Hypothalamus (tissue), 51 donors: Measurements from ENCODE around the gene CACNA1D.
"Not testable (repeated sequence)": the region's sequence is repeated elsewhere in the genome, so short reads cannot be mapped to it uniquely, and the experiment has no call there.

Experiments used
- DNase-seq, 51 donors: peaks; one replicate each; lab custom pipeline; 2025; lab: John Stamatoyannopoulos, UW

CACNA1D gene

DNA sequence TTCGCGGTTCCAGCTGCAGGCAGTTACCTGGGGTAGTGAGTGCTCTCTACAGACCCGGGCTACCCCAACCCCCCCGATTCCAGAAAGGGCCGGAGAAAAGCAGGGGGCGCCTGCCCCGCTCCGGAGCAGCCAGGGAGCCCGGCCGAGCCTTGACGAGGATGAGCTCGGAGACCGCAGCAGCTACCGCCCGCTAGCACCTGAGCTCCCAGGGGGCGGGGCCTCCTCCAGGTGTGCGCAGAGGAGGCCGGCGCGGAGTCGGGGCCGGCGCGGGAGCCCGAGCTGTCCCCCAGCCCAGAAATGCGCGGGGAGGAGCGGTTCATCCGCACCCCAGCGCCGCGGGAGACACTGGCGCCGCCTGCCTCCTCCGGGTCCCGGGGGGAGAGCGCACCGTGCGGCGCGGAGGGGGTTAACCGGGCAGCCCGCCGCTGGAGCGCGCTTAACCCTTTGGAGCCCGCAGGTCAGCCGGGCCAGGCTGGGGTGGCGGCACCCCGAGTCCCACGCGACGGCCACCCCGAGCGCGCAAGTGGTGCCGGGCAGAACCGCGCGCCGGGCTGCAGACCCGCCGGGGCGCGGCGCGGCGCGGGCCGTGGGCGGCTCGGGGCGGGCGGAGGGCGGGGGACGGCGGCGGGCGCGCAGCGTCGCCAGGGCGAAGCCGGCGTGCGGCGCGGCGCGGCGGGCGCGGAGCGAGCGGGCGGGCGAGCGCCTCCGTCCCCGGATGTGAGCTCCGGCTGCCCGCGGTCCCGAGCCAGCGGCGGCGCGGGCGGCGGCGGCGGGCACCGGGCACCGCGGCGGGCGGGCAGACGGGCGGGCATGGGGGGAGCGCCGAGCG lies at the start of gene CACNA1D:
TSS of gene CACNA1D (plus strand) at position 649 of the 829 bp plus-strand sequence. CDS start 556 bp downstream, outside the sequence.
- peak in 16 of 51 donors; percentile 13 to 60 (median 40) for DNase-seq

DNA sequence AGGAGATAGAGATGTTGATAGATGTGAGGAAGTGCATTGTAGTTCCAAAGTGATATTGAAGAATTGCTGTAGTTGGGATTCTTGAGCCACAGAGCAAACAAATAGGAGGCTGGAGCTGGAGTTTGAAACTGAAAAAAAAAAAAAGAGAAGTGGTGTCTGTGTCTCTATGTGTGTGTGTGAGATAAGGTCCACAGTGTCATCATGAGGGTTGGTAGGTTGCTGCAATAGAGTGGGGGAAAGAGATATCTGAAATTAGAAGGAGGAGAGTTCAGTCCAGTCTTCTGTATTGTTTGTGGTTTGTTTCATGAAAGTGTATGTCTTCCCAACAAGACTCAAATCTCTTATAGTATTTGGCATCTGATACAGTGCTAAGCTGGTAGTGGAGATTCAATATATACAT lies 37.3 kb upstream of the CACNA1D start:
- no peak for DNase-seq

DNA sequence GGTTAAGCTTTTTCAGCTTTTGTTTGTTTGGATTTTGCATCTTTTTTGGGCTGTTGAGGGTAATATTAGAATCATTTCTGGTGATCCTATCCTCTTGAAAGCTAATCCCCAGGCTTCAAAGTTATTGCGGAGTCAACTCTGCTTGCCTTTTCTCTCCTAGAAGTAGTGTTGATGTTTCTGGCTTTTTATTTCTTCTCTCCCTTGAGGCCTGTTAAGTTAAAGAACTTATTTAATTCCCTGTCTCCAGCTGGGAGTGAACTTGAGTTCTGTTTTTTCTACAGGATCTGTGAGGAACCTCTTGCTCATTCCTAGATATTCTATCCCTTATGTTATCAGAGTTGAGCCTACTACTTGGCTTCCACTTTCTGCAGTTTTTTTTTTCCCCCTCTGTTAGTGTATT lies 34.1 kb upstream of the CACNA1D start:
- DNase-seq = no peak

DNA sequence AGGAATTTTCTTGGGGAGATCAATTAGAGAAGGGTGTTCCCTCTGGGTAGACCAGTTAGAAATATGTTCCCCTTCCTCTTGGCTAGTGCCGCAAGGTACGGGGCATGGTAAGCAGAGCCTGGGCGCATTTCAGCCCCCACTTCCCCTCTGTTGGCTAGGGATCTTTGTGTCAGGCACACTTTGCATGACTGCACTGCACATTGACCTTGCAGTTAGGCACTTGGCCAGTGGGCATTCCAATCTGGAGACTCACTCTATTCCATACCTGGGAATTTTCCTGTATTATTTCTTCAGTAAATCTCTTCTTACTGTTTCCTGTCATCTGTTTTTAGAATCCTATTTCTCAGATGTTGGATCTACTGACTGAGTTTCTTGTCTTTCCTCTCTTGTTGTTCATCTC lies 30.0 kb upstream of the CACNA1D start:
- DNase-seq = peak in 1 of 51 donors; percentile 3

DNA sequence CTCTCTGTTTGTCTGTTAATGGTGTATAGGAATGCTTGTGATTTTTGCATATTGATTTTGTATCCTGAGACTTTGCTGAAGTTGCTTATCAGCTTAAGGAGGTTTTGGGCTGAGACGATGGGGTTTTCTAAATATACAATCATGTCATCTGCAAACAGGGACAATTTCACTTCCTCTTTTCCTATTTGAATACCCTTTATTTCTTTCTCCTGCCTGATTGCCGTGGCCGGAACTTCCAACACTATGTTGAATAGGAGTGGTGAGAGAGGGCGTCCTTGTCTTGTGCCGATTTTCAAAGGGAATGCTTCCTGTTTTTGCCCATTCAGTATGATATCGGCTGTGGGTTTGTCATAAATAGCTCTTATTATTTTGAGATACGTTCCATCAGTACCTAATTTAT lies 24.7 kb upstream of the CACNA1D start:
- not testable (repeated sequence) for DNase-seq

DNA sequence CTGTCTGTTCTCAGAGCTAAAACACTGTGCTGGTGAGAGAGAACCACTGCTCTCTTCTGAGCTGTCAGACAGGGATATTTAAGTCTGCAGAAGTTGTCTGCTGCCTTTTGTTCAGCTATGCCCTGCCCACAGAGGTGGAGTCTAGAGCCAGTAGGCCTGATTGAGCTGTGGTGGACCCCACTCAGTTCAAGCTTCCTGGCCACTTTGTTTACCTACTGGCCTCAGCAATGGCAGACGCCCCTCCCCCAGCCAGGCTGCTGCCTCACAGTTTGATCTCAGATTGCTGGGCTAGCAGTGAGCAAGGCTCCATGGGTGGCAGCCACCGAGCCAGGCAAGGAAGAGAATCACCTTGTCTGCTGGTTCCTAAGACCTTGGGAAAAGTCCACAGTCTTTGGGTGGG lies 21.0 kb upstream of the CACNA1D start:
- DNase-seq = no peak

DNA sequence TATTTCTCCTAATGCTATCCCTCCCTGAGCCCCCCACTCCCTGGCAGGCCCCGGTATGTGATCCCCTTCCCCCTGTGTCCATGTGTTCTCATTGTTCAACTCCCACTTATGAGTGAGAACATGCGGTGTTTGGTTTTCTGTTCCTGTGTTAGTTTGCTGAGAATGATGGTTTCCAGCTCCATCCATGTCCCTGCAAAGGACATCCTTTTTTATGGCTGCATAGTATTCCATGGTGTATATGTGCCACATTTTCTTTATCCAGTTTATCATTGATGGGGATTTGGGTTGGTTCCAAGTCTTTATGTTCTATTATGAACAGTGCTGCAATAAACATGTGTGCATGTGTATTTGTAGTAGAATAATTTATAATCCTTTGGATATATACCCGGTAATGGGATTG lies 18.0 kb upstream of the CACNA1D start:
- not testable (repeated sequence) for DNase-seq

DNA sequence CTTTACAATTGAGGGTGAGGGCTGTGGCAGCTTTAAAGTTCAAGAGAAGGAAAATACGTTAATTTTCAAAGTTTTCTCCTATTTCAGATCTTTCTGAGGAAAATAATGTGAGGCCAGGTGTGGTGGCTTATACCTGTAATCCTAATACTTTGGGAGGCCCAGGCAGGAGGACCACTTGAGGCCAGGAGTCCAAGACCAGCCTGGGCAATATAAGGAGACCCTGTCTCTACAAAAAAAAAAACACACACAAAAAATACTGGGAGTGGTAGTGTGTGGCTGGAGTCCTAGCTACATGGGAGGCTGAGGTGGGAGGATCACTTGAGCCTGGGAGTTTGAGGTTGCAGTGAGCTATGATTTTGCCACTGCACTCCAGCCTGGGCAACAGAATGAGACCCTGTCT lies 16.7 kb upstream of the CACNA1D start:
- DNase-seq = not testable (repeated sequence)

DNA sequence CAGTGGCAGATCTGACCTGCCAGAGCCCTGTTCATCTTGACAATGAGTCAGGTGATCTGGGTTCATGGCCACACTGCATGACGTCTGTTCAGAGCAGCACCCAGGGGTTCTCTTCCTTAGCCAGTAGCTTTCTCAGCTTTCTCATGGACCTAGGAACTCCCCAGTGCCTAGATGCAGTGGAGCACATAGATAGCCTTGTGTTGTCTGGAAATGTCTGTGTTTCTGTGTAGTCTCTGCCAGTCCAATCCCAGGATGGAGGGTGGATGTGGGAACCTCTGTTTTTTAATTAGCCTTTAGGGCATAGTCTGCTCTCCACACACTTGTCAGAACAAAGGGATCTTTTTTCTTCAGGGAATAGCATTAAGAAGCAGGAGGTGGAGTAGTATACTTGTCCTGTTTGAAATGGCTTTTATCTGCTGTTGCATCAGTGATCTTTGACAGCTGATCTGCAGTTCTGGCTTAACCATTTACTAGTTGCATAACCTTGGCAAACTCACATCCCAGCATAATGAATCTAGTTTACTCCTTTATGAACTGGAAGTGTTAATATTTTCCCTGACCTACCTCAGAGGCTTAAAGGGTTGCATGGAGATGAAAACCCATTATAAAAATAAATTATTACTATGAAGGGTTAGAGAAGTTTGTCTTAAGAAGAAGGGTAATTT lies 16.1 kb upstream of the CACNA1D start:
- DNase-seq = no peak

DNA sequence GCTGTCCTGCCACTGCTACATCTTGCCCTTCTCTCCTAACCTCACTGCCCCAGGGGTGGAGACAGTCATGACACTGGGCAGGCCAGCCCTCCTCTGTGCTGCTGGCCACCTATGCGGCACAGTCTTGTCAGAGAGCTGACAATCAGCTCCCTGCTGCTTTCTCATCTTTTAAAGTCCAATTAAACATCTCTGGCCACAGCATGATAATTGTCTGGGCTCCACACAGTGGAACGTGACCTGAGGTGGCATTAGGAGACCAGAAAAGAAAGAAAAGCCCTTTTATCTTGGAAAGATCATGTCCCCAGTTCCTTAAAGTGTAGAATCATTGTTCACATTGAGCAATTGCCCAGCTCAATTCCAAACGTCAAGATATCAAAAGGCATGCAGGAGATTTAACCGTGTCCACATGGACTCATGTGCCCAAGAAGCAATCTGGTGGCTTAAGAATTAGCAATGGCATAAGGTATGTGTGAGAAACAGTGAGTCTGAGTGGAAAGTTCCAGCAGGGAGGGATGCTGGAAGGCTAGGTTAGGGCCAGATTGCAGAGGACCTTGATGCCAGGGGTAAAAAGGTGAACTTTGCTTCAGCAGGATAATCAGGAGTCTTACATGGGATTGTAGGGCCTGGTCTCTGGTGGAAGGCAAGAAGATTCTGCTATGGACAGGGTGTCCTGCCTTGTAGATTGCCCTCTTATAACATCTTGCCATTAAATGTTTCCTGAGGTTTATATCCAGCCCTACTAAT lies 15.3 kb upstream of the CACNA1D start:
- no peak for DNase-seq

DNA sequence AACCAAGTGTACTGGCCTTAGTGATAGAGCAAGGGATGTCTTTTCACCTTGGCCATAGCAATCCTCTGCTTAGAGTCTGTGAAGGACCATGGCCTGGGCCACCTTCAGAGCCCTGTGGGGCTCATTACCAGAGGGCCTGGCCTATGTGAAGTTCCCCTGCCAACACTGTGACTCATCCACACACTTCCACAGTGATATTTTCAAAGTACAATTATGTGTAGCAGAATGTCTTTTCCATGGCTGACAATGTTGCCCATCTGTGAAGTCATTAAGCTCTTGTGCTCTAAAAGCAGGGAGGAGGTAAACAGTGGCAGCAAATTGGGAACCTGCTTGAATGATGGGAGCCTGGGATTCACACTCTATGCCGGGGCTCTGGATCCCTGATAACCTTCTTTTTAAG lies 12.2 kb upstream of the CACNA1D start:
- DNase-seq = no peak

DNA sequence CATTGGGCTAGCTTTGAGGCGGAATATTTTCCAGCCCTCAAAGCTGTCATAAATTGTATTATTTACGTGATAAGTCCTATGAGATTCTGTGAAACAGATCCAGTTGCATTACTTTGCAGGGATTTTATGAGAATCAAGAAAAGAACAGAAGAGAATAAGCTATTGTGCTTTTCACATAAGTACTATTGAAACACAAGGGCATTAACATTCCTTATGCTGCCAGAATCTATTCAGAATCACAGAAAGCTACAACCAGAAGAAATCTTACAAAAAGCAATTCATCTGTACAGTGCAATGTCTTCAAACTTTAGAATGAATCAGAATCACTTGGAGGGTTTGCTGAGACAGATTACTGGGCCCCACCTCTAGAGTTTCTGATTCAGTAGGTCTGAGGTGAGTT lies 10.6 kb upstream of the CACNA1D start:
- DNase-seq = no peak

DNA sequence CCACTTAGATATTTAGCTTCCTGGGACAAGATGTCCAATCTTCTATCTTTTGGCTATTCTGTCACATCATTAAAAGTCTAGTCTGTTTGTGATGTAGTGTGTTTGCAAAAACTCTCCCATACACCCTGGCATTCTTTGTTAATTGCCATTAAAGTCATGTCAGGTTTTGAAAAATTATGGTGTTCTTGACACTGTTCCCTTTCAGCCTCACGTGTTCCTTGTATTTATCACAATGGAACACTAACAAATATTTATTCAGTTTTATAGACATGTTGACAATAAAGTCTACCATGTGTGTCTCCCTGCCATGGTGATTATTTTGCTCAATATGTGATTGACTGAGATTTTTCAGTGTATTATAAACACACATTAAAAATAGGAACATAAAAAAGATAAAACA lies 9.4 kb upstream of the CACNA1D start:
- no peak for DNase-seq

DNA sequence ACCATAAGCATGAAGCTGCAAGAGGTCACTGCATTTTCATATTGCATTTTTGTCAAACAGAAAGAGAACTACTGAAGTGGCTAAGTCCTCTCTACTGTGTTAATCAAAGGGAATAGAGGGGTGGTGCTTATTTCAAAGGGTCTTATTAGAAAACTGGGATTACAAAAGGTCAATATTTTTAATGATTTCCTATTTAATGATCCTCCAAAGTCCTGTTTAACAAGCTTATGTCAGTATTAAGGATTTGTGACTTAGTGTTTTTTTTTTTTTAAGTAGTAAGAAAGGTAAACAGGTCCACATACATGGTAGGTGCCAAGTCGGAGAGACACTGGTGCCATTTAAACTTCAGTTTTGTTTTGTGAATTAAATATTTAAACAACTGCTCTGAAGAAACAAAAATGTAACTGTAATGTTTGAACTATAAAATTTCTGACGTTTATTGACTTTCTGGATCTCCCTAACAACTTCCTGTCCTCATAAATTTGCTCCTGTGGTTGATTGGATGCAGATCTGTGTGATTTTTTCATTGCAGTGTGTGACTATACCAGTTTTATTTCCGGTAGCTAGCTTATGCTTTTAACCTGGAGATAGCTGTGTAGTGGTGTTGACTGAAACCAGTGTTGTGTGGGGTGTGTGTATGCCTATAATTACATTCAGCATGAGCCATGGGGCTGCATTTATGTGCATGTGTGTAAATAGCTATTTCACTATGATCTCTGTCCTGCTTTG lies 8.6 kb upstream of the CACNA1D start:
- no peak for DNase-seq

DNA sequence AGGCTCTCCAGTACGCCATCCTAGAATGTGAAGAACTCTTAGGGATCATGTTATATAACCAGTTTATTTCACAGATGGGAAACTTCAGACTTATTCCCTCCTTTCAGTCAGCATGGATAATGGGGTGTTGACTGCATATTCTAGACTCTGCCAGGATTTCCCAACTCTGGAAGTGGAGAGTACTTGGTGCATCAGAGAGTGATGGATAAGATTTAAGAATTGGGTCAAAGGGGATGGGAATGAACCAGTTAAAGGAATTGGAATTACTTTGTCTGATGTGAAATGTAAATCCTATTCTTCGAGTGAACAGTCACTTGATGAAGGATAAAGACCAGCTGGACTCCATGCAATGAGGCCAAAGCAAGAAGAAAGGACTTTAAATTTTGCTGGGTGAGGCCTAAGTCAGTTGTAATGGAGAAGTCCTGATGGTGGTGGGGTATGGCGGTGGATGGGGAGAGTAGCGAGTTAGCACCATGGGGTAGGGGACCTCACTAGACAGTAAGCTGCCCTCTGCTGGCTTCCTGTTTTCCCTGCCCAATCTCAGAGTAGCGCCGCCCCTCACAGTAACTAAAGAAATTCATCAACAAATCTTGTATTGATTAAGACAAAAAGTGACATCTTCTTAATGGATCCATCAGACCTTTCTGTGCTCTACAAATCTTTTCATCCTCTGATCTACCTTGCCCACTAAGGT lies 7.3 kb upstream of the CACNA1D start:
- DNase-seq = no peak

DNA sequence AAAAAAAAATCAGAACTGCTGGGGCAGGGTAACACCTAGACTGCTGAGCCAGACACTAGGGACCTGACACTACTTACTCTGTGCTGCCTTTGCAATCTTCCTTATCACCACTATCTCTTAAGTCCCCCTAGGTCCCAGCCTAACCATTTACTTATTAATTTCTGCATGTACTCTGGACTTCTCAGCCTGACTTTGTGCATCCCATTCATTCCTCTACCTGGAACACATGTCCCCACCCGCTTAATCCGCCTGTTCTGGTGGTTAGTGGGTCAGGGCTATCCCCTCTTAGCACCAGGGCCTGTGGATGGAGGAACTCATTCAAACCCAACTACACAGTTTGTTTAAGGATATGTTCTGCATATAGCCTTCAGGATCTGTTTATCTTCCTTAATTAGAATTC lies 5.0 kb upstream of the CACNA1D start:
- no peak for DNase-seq

DNA sequence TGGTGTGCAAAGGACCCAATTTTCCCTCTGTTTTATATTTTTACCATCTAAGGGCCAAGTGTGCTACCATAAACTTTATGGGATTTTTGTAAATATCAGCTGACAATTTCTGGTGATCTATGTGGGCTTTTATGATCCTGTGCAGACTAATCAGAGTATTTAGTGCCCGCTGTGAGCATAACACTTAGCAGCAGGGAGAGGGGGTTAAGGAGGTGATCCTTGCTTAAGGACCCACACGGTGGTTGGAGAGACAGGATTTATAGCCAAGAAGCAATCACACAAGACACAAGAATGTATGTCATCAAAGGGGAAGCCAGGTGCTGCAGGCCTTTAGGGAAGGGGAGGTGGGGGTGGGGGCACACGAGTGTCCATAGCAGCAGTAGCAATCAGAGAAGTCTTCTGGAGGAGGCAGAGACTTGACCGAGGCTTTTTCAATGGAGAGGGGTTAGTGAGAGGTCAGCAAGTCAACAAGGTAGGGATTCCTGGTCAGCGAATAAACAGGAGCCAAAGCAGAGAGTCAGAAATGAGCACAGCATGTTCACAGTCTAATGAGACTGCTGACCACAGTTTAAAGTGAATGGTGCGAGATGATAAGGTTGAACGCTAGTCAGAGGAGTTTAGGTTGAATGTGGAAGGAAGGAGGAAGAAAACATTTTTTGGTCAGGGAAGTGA lies 4.5 kb upstream of the CACNA1D start:
- no peak for DNase-seq

DNA sequence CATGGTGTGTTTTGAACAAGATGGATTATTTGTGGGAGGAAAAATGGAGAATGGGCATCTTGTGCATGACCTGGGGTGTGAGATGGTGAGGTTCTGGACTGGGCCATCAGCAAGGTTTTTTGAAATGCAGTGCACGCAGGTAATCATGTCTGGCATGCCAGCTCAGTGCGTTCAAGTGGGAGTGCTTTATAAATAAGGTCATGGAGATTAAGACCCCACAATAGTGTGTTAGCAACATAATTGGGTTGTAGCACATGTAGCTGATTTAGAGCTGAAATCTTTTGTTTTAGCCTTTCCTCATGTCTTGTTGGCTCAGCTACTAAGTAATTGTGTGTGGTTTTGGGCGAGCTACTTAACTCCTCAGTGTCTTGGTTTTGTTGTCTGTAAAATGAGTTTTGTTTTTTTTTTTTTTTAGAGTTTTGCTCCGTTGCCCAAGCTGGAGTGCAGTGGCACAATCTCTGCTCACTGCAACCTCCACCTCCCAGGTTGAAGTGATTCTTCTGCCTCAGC lies 3.9 kb upstream of the CACNA1D start:
- DNase-seq = no peak

DNA sequence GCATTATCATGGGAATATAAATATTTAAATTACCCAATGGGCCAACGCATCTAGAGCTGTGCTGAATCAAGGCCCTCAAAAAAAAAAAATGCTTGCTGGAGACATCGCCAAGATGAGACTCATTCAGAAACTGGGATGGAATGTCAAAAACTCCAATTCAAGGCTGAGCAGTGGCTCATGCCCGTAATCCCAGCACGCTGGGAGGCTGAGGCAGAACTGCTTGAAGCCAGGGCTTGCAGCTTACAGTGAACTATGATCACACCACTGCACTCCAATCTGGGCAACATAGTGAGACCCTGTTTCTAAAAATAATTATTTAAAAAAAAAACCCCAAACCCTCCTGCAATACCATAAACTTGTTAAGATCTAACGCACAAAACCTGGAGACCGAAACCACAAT lies 3.1 kb upstream of the CACNA1D start:
- DNase-seq = no peak

DNA sequence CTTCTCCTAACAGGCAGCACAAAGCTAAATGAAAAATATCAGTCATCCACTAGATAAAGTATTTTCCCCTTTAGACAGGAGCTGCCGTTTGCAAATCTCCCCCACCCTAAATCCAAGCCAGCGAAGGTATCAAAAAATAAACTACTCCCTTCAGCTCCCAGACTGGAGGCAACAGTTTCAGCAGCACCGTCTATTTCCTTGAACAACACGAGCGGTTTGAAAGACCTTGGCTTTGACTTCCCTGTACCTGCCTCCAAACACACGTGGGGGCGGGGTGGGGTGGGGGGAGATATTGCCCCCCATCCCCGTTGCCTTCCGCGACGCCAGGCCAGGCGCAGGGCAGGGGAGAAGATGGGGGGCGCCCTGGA lies 832 bp upstream of the CACNA1D start:
- DNase-seq = no peak
